B cell (primary cell): ENCODE measurements around the gene MON2. TPM values are rescaled to one million over a fixed set of nuclear protein-coding genes. Genes with fewer than 3 reads are reported as not detected.

ENCODE experiments used
- ATAC-seq: fragments of 200-7000 bp; cut with Tn5 transposase; one replicate; pipeline ENCODE4 v1.10.0; 2021; ENCODE audit warnings: low read depth, mild to moderate bottlenecking, moderate number of reproducible peaks, moderate library complexity
- CTCF ChIA-PET: fragments of 350-600 bp; sonication (Branson Sonifier 250); formaldehyde crosslinking; loops from one replicate; lab custom pipeline; 2021; ENCODE audit warnings: antibody characterized with exemption, inconsistent platforms; lab: Charles Lee
- POLR2A ChIA-PET: fragments of 350-600 bp; sonication (Branson Sonifier 250); formaldehyde crosslinking; loops from one replicate; lab custom pipeline; 2021; ENCODE audit warnings: antibody characterized with exemption; lab: Charles Lee
- DNase-seq: peaks from one replicate; pipeline ENCODE4 v3.0.0; 2013
- H2AFZ ChIP-seq: 2 replicates; pipeline ENCODE4 v1.6.1; 2012; ENCODE audit warnings: mild to moderate bottlenecking, low read depth, low read length; ENCODE audit not compliant: insufficient read depth, poor library complexity, severe bottlenecking
- H3K27ac ChIP-seq, 2 donors: 1 replicate in 1 of 2; 2 replicates in 1 of 2; pipeline ENCODE4 v1.5.1; 2012 to 2013; ENCODE audit warnings: low read length in 2 of 2, mild to moderate bottlenecking in 2 of 2, moderate library complexity in 1 of 2
- H3K27me3 ChIP-seq, 4 experiments: fragments of 200-600 bp in 1 of 4; sonication (generic) in 1 of 4; replicated peaks in 1 of 4; 1 replicate in 2 of 4; 2 replicates in 2 of 4; pipeline versions ENCODE4 v1.6.1 to v1.7.0; 2013 to 2016; ENCODE audit warnings: low read length in 3 of 4, mild to moderate bottlenecking in 2 of 4, mixed read lengths in 1 of 4, moderate library complexity in 1 of 4; ENCODE audit not compliant: insufficient read depth in 4 of 4, control insufficient read depth in 3 of 4; ENCODE audit errors: control extremely low read depth in 1 of 4
- H3K36me3 ChIP-seq, 2 experiments: replicated peaks in 1 of 2; 1 replicate in 1 of 2; 2 replicates in 1 of 2; pipeline versions ENCODE4 v1.6.1 to v1.7.1; 2013; ENCODE audit warnings: low read length in 1 of 2; ENCODE audit not compliant: insufficient read depth in 2 of 2, control insufficient read depth in 1 of 2; ENCODE audit errors: control extremely low read depth in 1 of 2, extremely low read depth in 1 of 2
- H3K4me1 ChIP-seq, 2 donors: fragments of 200-600 bp in 1 of 2; sonication (generic) in 1 of 2; 1 replicate in 1 of 2; 2 replicates in 1 of 2; pipeline versions ENCODE4 v1.5.1 to v1.6.1; 2013 to 2017; ENCODE audit warnings: low read length in 2 of 2; ENCODE audit not compliant: control insufficient read depth in 2 of 2, insufficient read depth in 2 of 2
- H3K4me2 ChIP-seq: replicated peaks from 2 replicates; pipeline ENCODE3; 2012; ENCODE audit warnings: mild to moderate bottlenecking, low read depth, low read length; ENCODE audit not compliant: poor library complexity, severe bottlenecking
- H3K4me3 ChIP-seq, 5 experiments: fragments of 200-600 bp in 1 of 5; sonication (generic) in 1 of 5; 1 replicate in 3 of 5; 2 replicates in 2 of 5; pipeline versions ENCODE4 v1.5.1 to v1.7.0; 2011 to 2016; ENCODE audit warnings: low read length in 4 of 5, mild to moderate bottlenecking in 4 of 5, low read depth in 2 of 5, control low read depth in 1 of 5, moderate library complexity in 1 of 5; ENCODE audit not compliant: insufficient read depth in 1 of 5; ENCODE audit errors: control extremely low read depth in 1 of 5, extremely low read depth in 1 of 5
- H3K79me2 ChIP-seq: fragments of 200-600 bp; sonication (generic); one replicate; pipeline ENCODE4 v1.6.0; 2016; ENCODE audit warnings: low read length; ENCODE audit not compliant: control insufficient read depth, insufficient read depth
- H3K9ac ChIP-seq: fragments of 200-600 bp; sonication (generic); 2 replicates; pipeline ENCODE4 v1.6.1; 2017; ENCODE audit warnings: mild to moderate bottlenecking, low read length, moderate library complexity
- H3K9me3 ChIP-seq, 3 donors: one replicate each; pipeline versions ENCODE4 v1.6.1 to v1.7.1; 2013; ENCODE audit warnings: low read length in 2 of 3; ENCODE audit not compliant: control insufficient read depth in 2 of 3, insufficient read depth in 1 of 3; ENCODE audit errors: control extremely low read depth in 1 of 3
- H4K20me1 ChIP-seq: 2 replicates; pipeline ENCODE4 v1.6.0; 2012; ENCODE audit warnings: mild to moderate bottlenecking, low read length; ENCODE audit not compliant: insufficient read depth, control insufficient read depth, poor library complexity, severe bottlenecking
- H3K27ac Mint-ChIP-seq: one replicate; pipeline ENCODE4 v1.8.0; 2021; ENCODE audit warnings: mixed read lengths
- H3K27me3 Mint-ChIP-seq: one replicate; pipeline ENCODE4 v1.8.0; 2021; ENCODE audit warnings: mixed read lengths
- H3K4me1 Mint-ChIP-seq: one replicate; pipeline ENCODE4 v1.8.0; 2021; ENCODE audit warnings: mixed read lengths
- H3K4me3 Mint-ChIP-seq: one replicate; pipeline ENCODE4 v1.8.0; 2021; ENCODE audit warnings: mixed read lengths
- H3K9me3 Mint-ChIP-seq: one replicate; pipeline ENCODE4 v1.8.0; 2022; ENCODE audit warnings: mixed read lengths; ENCODE audit not compliant: insufficient read depth
- CTCF ChIP-seq: fragments of 200-600 bp; IDR thresholded peaks from one replicate; pipeline ENCODE4 v1.8.0; 2022; ENCODE audit warnings: antibody characterized with exemption, mild to moderate bottlenecking
- EZH2 ChIP-seq: IDR thresholded peaks from 2 replicates; pipeline ENCODE4 v1.6.1; 2012; ENCODE audit warnings: borderline replicate concordance, low read depth, mild to moderate bottlenecking, moderate library complexity, low read length; ENCODE audit not compliant: insufficient read depth, poor library complexity, severe bottlenecking
- WGBS: methylation state at CpG from one replicate; pipeline ENCODE4 v1.1.5; 2013; ENCODE audit warnings: missing lambda C conversion rate; ENCODE audit not compliant: insufficient coverage; 5-methylcytosine and 5-hydroxymethylcytosine counted together
- intact Hi-C: fragments of 100-400 bp; cut with micrococcal nuclease; formaldehyde crosslinking; loops from one replicate; pipeline ENCODE4 v1.10.0; 2022
- polyA plus RNA-seq: library from polyadenylated mRNA; depleted of rRNA; stranded (reverse); fragments of >200 nt; gene quantifications from 2 replicates; pipeline ENCODE4 v1.2.3, GENCODE V29; 2012
- total RNA-seq, 2 donors: library from RNA; stranded (reverse); fragments of 120-200 nt in 1 of 2; gene quantifications; 1 replicate in 1 of 2; 2 replicates in 1 of 2; pipeline versions ENCODE4 v1.2.3 to v1.2.4, GENCODE V29; 2013 to 2022

Gene MON2
- total and polyA plus RNA-seq, 2 donors (not counting 1 experiment from before 2014, with no cell fraction given) = 18.9 to 104 TPM

- Histone ChIP-seq H3K79me2 (no peaks in the 10 kb centered on the region), H3K4me1 (no peaks in the 10 kb centered on the region), H3K27ac (no peak overlapping the region), H3K9me3 (no peaks in the 10 kb centered on the region), H3K4me2 (no peak overlapping the region), H2AFZ (no peak overlapping the region), H3K27me3 (no peaks in the 10 kb centered on the region), H3K36me3 (peaks cover 7 to 18% of the 10 kb centered on the region in 2 experiments), H3K4me3 (no peak overlapping the region), H4K20me1 (no peaks in the 10 kb centered on the region), H3K9ac (no peak overlapping the region)
- 94% methylated on average over 9 of the region's 12 CpGs for WGBS
- Mint-ChIP-seq H3K4me3 (no peak overlapping the region), H3K4me1 (no peaks in the 10 kb centered on the region), H3K27me3 (no peaks in the 10 kb centered on the region), H3K9me3 (no peaks in the 10 kb centered on the region), H3K27ac (no peak overlapping the region)
- no peak for TF ChIP-seq EZH2
- peak; percentile 82 for TF ChIP-seq CTCF
- DNase-seq = peak; percentile 63
- POLR2A ChIA-PET = interaction anchor here (0.6 kb wide), 1 partner anchor 1498 kb away, joined by 3 read pairs; no protein-coding TSS in a partner anchor
- peak; percentile 33 for ATAC-seq
- CTCF ChIA-PET = interaction anchor here (0.5 to 11.7 kb wide), 25 partner anchors 9 to 232 kb away, joined by 3 to 349 read pairs (median 4); no protein-coding TSS in a partner anchor
- intact Hi-C loops = loop anchor here (1.0 to 5.0 kb wide), 3 partner anchors 21 to 213 kb away; no protein-coding TSS in a partner anchor
These were observed 114.8 kb downstream of the MON2 start for GRCh38 chr12:62581288-62582064.

GRCh38 chr12:62582065-62582366 is 115.4 kb downstream of the MON2 start:
- H3K9me3 ChIP-seq = no peaks in the 10 kb centered on the region
- H3K4me3 ChIP-seq = no peak overlapping the region
- H3K27me3 ChIP-seq = no peaks in the 10 kb centered on the region
- H2AFZ ChIP-seq = no peak overlapping the region
- H3K79me2 ChIP-seq = no peaks in the 10 kb centered on the region
- H3K9ac ChIP-seq = no peak overlapping the region
- H3K36me3 ChIP-seq = peaks cover 9 to 18% of the 10 kb centered on the region in 2 experiments
- Mint-ChIP-seq H3K4me1 (no peaks in the 10 kb centered on the region), H3K4me3 (no peak overlapping the region), H3K9me3 (no peaks in the 10 kb centered on the region), H3K27ac (no peak overlapping the region), H3K27me3 (no peaks in the 10 kb centered on the region)
- H3K27ac ChIP-seq = no peak overlapping the region
- TF ChIP-seq CTCF = peak; percentile 11
- no peak for TF ChIP-seq EZH2
- no CpG with 5 or more reads among the region's 2 CpGs for WGBS
- H3K4me1 ChIP-seq = no peaks in the 10 kb centered on the region
- ATAC-seq (no peak), DNase-seq (no peak)
- H3K4me2 ChIP-seq = no peak overlapping the region
- H4K20me1 ChIP-seq = no peaks in the 10 kb centered on the region
- ChIA-PET POLR2A (no interaction called here), CTCF (interaction anchor here (0.7 to 11.7 kb wide), 22 partner anchors 9 to 231 kb away, joined by 3 to 349 read pairs (median 4); no protein-coding TSS in a partner anchor)
- intact Hi-C loops = loop anchor here (5.0 kb wide), 1 partner anchor 145 kb away; no protein-coding TSS in a partner anchor
